Smooth muscle cell (in vitro differentiated cells): ENCODE measurements around the gene ARSG. TPM values are rescaled to one million over a fixed set of nuclear protein-coding genes. Genes with fewer than 3 reads are reported as not detected.

Experiments used
- DNase-seq: peaks from one replicate; lab custom pipeline; 2025; ENCODE audit not compliant: unreplicated experiment; lab: John Stamatoyannopoulos, UW
- H2AFZ ChIP-seq: fragments of 200-600 bp; sonication (generic); 2 replicates; pipeline ENCODE4 v1.6.0; 2016; ENCODE audit warnings: antibody characterized with exemption, low read depth, mild to moderate bottlenecking
- H3F3A ChIP-seq: fragments of 200-600 bp; sonication (generic); 2 replicates; pipeline ENCODE4 v1.6.0; 2017; ENCODE audit warnings: antibody characterized with exemption, low read depth
- H3K27ac ChIP-seq: fragments of 200-600 bp; sonication (generic); 2 replicates; pipeline ENCODE4 v1.5.1; 2016; ENCODE audit warnings: low read depth, mild to moderate bottlenecking
- H3K27me3 ChIP-seq: fragments of 200-600 bp; sonication (generic); 2 replicates; pipeline ENCODE4 v1.6.1; 2016; ENCODE audit warnings: low read depth, mild to moderate bottlenecking
- H3K36me3 ChIP-seq: fragments of 200-600 bp; sonication (generic); 2 replicates; pipeline ENCODE4 v1.5.1; 2016; ENCODE audit warnings: low read depth
- H3K4me1 ChIP-seq: fragments of 200-600 bp; sonication (generic); 2 replicates; pipeline ENCODE4 v1.5.1; 2016; ENCODE audit warnings: low read depth
- H3K4me2 ChIP-seq: fragments of 200-600 bp; sonication (generic); 2 replicates; pipeline ENCODE4 v1.6.0; 2016; ENCODE audit warnings: mild to moderate bottlenecking
- H3K4me3 ChIP-seq: fragments of 200-600 bp; sonication (generic); 2 replicates; pipeline ENCODE4 v1.5.1; 2016; ENCODE audit warnings: mild to moderate bottlenecking
- H3K79me2 ChIP-seq: fragments of 200-600 bp; sonication (generic); 2 replicates; pipeline ENCODE4 v1.6.0; 2016; ENCODE audit warnings: low read depth, mild to moderate bottlenecking
- H3K9ac ChIP-seq: fragments of 200-600 bp; sonication (generic); 2 replicates; pipeline ENCODE4 v1.6.0; 2016; ENCODE audit warnings: low read depth
- H3K9me3 ChIP-seq: fragments of 200-600 bp; sonication (generic); replicated peaks from 2 replicates; pipeline ENCODE4 v1.5.1; 2016; ENCODE audit warnings: low read depth
- H4K20me1 ChIP-seq: fragments of 200-600 bp; sonication (generic); 2 replicates; pipeline ENCODE4 v1.6.0; 2016; ENCODE audit warnings: low read depth
- WGBS: methylation state at CpG from one replicate; pipeline ENCODE4 v1.1.7; 2016; ENCODE audit warnings: low lambda C conversion rate; 5-methylcytosine and 5-hydroxymethylcytosine counted together
- polyA plus RNA-seq: library from polyadenylated mRNA; unstranded; fragments of >200 nt; fragmentation: Nextera tagmentation; extraction: Ambion mirVana; gene quantifications from 2 replicates; pipeline ENCODE4 v1.2.1, GENCODE V29; 2016
- total RNA-seq: library from RNA; depleted of rRNA; stranded (reverse); fragments of >200 nt; gene quantifications from 2 replicates; pipeline ENCODE4 v1.2.3, GENCODE V29; 2014
- TF ChIP-seq, protein P1 (sequence below): fragments of 200-600 bp; sonication (generic); IDR thresholded peaks from 2 replicates; pipeline ENCODE4 v1.5.1; 2017; ENCODE audit warnings: borderline replicate concordance, mild to moderate bottlenecking, antibody characterized with exemption; ENCODE audit not compliant: insufficient read depth, poor library complexity, severe bottlenecking

Gene ARSG
- total and polyA plus RNA-seq, 2 experiments from 2014 or later, result 1.0 to 2.4 TPM

DNA sequence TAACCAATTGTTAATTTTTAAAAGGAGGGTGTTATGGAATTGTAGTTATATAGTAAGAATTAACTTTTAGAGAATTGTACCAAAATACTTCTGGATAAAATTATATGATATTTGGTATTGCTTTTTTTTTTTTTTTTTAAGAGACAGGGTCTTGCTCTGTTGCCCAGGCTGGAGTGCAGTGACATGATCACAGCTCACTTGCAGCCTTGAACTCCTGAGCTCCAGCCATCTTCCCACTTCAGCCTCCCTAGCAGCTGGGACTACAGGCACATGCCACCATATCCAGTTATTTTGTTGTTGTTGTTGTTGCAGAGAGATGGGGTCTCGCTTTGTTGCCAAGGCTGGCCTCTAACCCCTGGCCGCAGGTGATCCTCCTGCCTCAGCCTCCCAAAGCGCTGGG lies 8.5 kb downstream of the ARSG start:
- Histone ChIP-seq H3K4me2 (no peak overlapping the region), H3K9ac (no peak overlapping the region), H4K20me1 (no peaks in the 10 kb centered on the region), H3F3A (no peaks in the 10 kb centered on the region), H3K9me3 (no peaks in the 10 kb centered on the region), H3K27ac (no peak overlapping the region), H3K79me2 (no peaks in the 10 kb centered on the region), H2AFZ (no peak overlapping the region), H3K27me3 (no peaks in the 10 kb centered on the region), H3K4me1 (peaks cover 15% of the 10 kb centered on the region), H3K4me3 (no peak overlapping the region), H3K36me3 (no peaks in the 10 kb centered on the region)
- TF ChIP-seq, protein P1, sequence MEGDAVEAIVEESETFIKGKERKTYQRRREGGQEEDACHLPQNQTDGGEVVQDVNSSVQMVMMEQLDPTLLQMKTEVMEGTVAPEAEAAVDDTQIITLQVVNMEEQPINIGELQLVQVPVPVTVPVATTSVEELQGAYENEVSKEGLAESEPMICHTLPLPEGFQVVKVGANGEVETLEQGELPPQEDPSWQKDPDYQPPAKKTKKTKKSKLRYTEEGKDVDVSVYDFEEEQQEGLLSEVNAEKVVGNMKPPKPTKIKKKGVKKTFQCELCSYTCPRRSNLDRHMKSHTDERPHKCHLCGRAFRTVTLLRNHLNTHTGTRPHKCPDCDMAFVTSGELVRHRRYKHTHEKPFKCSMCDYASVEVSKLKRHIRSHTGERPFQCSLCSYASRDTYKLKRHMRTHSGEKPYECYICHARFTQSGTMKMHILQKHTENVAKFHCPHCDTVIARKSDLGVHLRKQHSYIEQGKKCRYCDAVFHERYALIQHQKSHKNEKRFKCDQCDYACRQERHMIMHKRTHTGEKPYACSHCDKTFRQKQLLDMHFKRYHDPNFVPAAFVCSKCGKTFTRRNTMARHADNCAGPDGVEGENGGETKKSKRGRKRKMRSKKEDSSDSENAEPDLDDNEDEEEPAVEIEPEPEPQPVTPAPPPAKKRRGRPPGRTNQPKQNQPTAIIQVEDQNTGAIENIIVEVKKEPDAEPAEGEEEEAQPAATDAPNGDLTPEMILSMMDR, result no peak
- WGBS, result 98% methylated on average over 3 of the region's 3 CpGs
- no peak for DNase-seq

DNA sequence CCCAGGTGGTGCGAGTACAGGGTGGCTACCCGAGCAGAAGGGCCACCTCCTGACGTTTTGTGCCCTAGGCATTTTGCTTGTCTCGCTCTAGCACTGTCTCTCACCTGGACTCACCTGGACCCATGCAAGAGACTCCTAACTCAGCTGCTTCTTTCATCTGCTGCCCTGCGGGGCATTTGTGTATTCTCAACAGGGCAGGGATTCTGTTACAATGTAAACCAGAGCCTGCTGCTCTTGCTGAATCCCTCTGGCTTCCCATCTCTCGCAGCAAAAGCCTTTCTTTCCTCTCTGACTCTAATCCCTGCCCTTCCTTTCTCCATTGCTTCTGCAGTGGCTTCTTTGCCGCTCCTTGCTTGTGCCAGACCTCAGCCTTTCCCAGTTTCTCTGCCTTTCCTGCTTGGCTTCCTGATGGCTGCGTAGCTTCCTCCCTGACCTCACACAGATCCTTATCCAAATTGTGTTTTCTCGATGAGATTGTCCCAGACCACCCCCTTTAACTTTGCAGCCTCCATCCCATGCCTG lies 10.2 kb downstream of the ARSG start:
- H3K79me2 ChIP-seq, result no peaks in the 10 kb centered on the region
- no peak overlapping the region for H3K9ac ChIP-seq
- no peak overlapping the region for H2AFZ ChIP-seq
- H3K4me2 ChIP-seq, result no peak overlapping the region
- H3K36me3 ChIP-seq, result no peaks in the 10 kb centered on the region
- no peak overlapping the region for H3K4me3 ChIP-seq
- no peaks in the 10 kb centered on the region for H3F3A ChIP-seq
- DNase-seq, result no peak
- H3K4me1 ChIP-seq, result peaks cover 12% of the 10 kb centered on the region
- H3K9me3 ChIP-seq, result no peaks in the 10 kb centered on the region
- H4K20me1 ChIP-seq, result no peaks in the 10 kb centered on the region
- TF ChIP-seq, protein P1, result no peak
- no peaks in the 10 kb centered on the region for H3K27me3 ChIP-seq
- no peak overlapping the region for H3K27ac ChIP-seq
- 59% methylated on average over 9 of the region's 9 CpGs for WGBS

- Histone ChIP-seq H2AFZ (no peak overlapping the region), H3F3A (no peaks in the 10 kb centered on the region), H3K27me3 (no peaks in the 10 kb centered on the region), H3K9ac (no peak overlapping the region), H3K27ac (no peak overlapping the region), H3K4me3 (no peak overlapping the region), H3K4me2 (no peak overlapping the region), H3K4me1 (peaks cover 12% of the 10 kb centered on the region), H3K9me3 (no peaks in the 10 kb centered on the region), H3K79me2 (no peaks in the 10 kb centered on the region), H4K20me1 (no peaks in the 10 kb centered on the region), H3K36me3 (no peaks in the 10 kb centered on the region)
- TF ChIP-seq, protein P1, result no peak
- 82% methylated on average over 10 of the region's 10 CpGs for WGBS
- DNase-seq, result no peak
Measured at GRCh38 chr17:68302066-68302564, 10.8 kb downstream of the ARSG start.

DNA sequence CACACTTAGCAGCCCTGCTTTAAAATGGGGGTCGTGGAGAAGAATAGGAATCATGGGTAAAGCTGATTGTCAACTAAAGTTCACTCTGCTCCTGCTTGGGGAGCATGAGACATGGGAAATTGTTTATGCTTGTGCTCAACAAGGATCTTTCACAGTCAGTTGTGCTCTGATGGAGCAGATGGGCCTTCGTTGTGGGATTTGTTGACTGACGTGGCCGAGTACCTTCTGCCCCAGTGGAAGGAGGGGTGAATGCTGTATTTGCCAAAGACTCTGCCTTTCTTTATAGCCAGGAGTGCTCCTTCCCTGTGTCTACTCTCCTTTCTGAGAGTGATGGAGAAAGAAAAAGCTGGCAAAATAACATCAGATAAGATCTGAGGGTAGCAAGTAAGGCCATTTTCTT lies 11.4 kb downstream of the ARSG start:
- no peaks in the 10 kb centered on the region for H3K27me3 ChIP-seq
- WGBS, result 84% methylated on average over 4 of the region's 4 CpGs
- H3K9me3 ChIP-seq, result no peaks in the 10 kb centered on the region
- no peak overlapping the region for H3K4me2 ChIP-seq
- H3F3A ChIP-seq, result no peaks in the 10 kb centered on the region
- TF ChIP-seq, protein P1, result no peak
- H3K4me1 ChIP-seq, result peaks cover 12% of the 10 kb centered on the region
- no peak overlapping the region for H3K4me3 ChIP-seq
- no peaks in the 10 kb centered on the region for H4K20me1 ChIP-seq
- no peak overlapping the region for H3K27ac ChIP-seq
- DNase-seq, result no peak
- no peak overlapping the region for H2AFZ ChIP-seq
- H3K9ac ChIP-seq, result no peak overlapping the region
- H3K36me3 ChIP-seq, result no peaks in the 10 kb centered on the region
- no peaks in the 10 kb centered on the region for H3K79me2 ChIP-seq
